ENCODE data around the gene IL26.

Gene IL26

GRCh38 chr12:68225576-68226476 is at the start of gene IL26:
Gene IL26, minus strand, starts transcription at chr12:68225810. Its CDS starts 54 bp downstream, at chr12:68225756.
- no peak for DNase-seq (ENCODE audit: low spot score)

GRCh38 chr12:68272732-68273131 is 47.1 kb upstream of the IL26 start:
- no peak for DNase-seq (ENCODE audit: low spot score)

GRCh38 chr12:68271346-68271745 is 45.7 kb upstream of the IL26 start:
- no peak for DNase-seq (ENCODE audit: low spot score)

DNA sequence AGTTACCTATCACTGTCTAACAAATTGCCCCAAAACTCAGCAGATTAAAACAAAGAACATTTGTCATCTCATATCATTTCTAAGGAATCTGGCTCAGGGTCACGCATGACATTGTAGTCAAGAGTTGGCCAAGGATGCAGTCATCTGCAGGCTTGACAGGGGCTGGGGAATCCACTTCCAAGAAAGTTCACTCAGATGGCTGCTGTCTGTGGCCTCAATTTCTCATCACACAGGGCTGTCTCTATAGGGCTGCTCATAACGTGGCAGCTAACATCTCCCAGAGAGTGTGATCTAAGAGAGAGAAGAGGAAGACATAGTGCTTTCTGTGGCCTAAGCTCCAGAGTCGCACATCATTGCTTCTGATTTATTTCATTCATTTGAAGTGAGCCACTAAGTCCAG is 44.7 kb upstream of the IL26 start:
- no peak for DNase-seq (ENCODE audit: low spot score)

DNA sequence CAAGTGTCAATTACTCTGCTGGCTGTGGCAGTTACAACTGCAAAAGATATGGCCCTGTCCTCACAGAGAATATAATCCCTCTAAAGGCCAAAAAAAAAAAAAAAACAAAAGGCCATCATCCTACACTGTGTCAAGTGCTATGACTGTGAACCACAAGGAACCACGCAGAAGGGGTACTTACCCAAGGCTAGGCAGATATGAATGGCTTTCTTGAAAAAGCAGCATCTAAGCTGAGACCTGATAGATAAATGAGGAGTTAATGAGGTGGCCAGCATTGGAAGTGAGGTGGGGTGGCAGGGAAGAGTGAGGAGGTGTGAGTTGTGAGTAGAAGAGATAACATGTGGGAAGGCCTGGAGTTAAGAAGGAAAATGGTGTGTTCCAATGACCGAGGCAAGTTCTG is 44.2 kb upstream of the IL26 start:
- no peak for DNase-seq (ENCODE audit: low spot score)

DNA sequence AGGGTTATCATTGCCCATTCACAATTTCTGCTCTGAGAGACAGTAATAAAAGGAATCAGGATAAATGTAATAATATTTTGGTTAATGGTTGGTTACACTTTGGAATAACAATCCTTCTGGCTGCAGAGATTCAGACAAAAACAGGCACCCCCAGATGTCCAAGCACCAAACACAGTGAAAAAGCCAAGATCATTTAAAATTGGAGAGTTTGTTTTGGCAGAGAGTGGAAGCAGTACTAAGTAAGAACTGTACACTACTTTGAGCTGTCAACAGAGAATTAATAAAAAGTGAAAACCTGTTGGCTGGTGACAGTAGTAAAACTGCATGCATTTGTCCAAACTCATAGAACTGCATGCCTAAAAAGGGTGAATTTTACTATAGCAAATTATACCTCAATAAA is 43.4 kb upstream of the IL26 start:
- DNase-seq (ENCODE audit: low spot score), result no peak

DNA sequence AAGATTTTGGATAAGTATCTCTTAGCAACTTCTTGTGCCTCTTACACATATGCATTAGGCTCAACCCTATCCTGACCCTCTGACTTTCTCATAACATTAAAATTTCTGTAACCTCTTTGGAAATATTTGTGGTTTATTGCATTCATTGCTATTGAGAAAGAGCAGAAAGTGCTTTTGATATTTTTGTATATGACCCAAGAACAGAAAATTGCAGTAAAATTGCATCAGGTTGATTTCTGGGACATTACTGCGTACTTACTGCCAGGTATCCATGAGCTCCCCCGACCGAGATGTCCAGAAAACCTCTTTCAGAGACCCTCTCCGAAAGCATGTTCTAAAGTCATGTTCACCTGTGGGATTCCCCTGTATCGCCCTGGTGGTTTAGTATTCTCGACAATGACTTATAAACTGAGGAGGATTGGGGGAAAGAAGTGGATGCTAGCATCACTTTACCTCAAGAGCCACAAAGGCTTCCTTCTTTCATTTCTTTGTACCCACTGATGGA is 42.3 kb upstream of the IL26 start:
- no peak for DNase-seq (ENCODE audit: low spot score)

GRCh38 chr12:68264857-68265256 is 39.2 kb upstream of the IL26 start:
- no peak for DNase-seq (ENCODE audit: low spot score)

- no peak for DNase-seq (ENCODE audit: low spot score)
Measured at GRCh38 chr12:68264158-68264855, 38.7 kb upstream of the IL26 start.

GRCh38 chr12:68263366-68263765 is 37.8 kb upstream of the IL26 start:
- DNase-seq (ENCODE audit: low spot score), result no peak

GRCh38 chr12:68261896-68262295 is 36.3 kb upstream of the IL26 start:
- DNase-seq (ENCODE audit: low spot score), result no peak

DNA sequence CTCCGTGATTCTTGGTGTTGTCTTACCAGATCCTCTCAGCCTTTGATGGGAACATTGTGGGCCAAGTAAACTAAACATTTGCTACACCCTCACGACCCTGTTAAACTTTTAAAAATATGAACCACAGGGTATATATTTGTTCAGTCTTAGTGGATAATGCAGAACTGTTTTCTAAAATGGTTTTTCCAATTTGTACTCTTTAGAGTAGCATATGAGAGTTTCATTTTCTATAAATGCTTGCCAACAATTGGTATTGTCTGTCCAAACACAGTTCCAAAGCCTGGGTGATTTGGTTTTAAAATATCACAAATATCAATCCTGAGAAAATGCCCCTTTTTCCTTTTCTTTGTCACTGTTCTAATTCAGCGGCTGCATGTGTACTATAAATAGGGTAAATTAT is 34.5 kb upstream of the IL26 start:
- no peak for DNase-seq (ENCODE audit: low spot score)

- DNase-seq (ENCODE audit: low spot score), result no peak
Measured at GRCh38 chr12:68259318-68259940, 33.8 kb upstream of the IL26 start.

- no peak for DNase-seq (ENCODE audit: low spot score)
Measured at GRCh38 chr12:68253504-68253903, 27.9 kb upstream of the IL26 start, which contains the start of gene IL22. Gene IL22, minus strand, starts transcription at chr12:68253604. Its CDS starts 156 bp downstream, at chr12:68253448.

DNA sequence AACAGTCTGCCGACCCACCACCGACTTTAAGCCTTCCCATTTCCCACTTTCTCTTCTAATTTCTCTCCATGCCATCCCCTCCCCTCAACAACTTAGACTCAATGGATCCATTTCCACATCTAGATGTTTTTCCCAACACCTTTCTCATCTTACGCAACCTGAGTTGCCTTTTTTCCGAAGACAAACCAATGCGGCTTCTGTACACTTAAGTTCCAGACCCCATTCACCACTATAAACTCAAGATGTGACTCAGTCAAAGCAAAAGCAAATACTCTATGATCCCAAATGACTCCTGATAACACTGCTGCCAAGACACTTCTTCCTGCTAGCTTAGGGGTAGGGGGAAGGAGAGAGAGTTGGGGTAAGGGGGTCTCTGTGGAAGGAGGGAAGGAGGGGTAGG is 26.5 kb upstream of the IL26 start:
- DNase-seq (ENCODE audit: low spot score), result no peak

GRCh38 chr12:68250454-68250853 is 24.8 kb upstream of the IL26 start:
- DNase-seq (ENCODE audit: low spot score), result no peak

GRCh38 chr12:68247785-68248184 is 22.2 kb upstream of the IL26 start:
- no peak for DNase-seq (ENCODE audit: low spot score)

DNA sequence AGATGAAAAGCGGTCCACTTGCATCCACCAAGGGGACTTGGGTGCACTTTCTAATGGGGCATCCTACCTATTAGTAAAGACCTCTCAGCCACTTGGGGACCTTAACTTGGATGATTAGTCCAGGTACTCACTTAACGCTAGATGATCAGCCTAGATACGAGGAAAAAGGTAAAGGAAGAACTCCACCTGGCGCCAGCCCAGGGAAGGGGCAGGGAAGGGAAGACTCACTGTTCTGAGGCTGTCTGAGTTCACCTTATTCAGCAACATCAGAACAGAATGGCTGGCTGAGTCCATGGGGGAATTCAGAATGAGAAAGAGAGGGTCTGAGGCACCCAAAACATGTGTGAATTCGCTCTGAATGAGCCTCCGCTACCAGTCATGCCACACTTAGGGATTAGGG is 20.7 kb upstream of the IL26 start:
- DNase-seq (ENCODE audit: low spot score), result no peak

DNA sequence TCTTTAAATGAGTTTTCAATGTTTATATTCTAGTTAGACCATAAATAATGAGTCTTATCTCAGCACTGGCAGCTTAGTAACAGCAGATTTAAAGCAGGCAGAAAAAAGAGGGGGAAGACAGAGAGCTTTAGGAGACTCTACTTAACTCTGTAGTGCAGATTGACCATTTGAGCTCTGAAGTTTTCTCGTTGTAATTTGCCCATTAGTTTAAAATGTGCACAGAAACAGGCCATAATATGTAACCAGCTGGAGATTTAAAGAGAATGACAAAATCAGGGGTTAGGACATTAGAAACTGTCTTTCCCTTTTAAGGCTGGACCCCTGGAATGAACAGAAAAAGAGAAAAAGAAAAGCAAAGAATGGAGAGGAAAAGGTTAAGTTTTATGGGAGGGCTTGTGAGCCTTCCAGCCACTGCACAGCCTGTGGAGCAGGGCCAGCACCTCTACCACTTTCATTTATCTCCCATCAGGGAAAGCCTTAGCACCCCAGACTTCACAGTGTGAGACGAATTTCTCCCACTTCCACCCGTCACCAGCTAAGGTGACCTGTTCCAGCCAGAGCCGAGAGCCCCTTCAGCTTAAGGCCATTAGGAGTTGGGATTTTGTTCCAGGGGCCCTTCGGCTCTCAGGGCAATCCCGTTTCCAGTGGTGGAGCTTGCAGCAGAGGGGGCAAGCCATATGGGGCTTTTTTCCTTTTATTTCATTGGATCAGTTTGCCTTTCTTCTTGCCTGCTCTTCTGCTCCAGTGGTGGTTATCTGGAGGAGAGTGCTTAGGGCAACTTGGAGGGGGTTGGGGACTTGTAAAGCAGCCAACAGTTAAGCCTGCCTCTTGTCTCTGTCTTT is 19.8 kb upstream of the IL26 start:
- no peak for DNase-seq (ENCODE audit: low spot score)

GRCh38 chr12:68242777-68243176 is 17.2 kb upstream of the IL26 start:
- DNase-seq (ENCODE audit: low spot score), result no peak

- no peak for DNase-seq (ENCODE audit: low spot score)
Measured at GRCh38 chr12:68240975-68241374, 15.4 kb upstream of the IL26 start.

- no peak for DNase-seq (ENCODE audit: low spot score)
Measured at GRCh38 chr12:68240079-68240478, 14.5 kb upstream of the IL26 start.

All from left forelimb (tissue), 1 donor.